H1 (cell line): ENCODE measurements around the gene PIMREG. TPM values are rescaled to one million over a fixed set of nuclear protein-coding genes. Genes with fewer than 3 reads are reported as not detected.

Experiments used
- SIN3A ChIP-seq, 2 experiments: IDR thresholded peaks in 1 of 2; conservative IDR thresholded peaks in 1 of 2; 2 replicates each; pipeline ENCODE4 v1.6.1; 2011 to 2012; ENCODE audit warnings: low read length in 2 of 2, improper control_type of control experiment in 1 of 2, low read depth in 1 of 2, mild to moderate bottlenecking in 1 of 2
- polyA plus RNA-seq, 7 experiments: library from polyadenylated mRNA; depleted of rRNA in 3 of 7; stranded (reverse) in 5 of 7; unstranded in 2 of 7; fragments of >200 nt in 5 of 7; fragments of 200-250 nt in 2 of 7; gene quantifications; 1 replicate in 5 of 7; 2 replicates in 1 of 7; 4 replicates in 1 of 7; pipeline versions ENCODE4 v1.2.1 to v1.2.3, GENCODE V29; 2011 to 2013; ENCODE audit warnings: missing spikeins in 2 of 7, mixed read lengths in 2 of 7
- total RNA-seq: library from RNA; stranded (reverse); fragmentation: NEBNext Ultra II Directional; extraction: Animal tissue kit (Norgen Biotek cat#: 25700); gene quantifications from 2 replicates; pipeline ENCODE4 v1.2.1, GENCODE V29; 2021

Gene PIMREG
- total and polyA plus RNA-seq, 2 of the 8 experiments (the other 6 are each of a cell fraction or from before 2014, with no cell fraction given): 133 to 148 TPM

DNA sequence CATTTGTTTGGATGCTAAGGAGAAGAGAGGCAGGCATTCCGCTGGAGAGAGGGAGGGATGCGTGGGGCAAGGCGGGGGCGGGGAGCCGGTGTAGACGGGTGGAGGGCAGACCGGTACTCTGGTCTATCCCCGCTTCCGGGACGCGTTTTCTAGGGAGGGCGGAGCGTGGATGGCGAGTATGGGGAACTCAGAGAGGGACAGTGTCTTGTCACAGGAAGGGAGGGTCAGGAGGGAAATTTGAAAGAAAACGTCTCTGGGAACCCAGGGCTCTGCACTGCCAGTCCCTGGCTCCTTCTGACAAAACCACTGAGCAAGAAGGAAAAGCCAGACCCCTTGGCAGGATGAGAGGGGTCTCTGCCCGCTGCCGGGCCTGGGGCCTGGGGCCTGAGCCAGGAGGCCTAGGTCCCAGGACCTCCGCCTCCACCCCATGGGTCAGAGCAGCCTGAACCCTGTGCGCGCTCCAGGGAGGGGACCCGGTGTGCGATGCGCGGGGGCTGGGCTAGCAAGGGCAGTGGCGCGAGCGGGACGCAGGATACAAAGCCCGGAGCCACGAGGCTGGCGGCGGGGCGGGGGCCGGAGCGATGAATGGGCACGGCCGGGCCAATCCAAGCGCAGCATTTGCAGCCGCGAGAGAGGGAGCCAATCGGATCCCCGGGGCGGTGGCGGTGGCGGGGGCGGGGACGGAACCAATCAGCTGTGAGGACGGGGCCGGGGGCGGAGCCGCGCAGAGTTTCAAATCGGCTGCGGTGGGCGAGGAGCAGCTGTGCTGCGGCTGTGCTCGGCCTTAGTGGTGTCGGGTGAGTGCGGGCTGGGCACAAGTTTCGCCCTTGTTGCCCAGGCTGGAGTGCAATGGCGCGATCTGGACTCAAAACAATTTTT, at the start of gene PIMREG (continued):
- TF ChIP-seq SIN3A (conservative IDR thresholded peaks at IDR 0.05 in 1 of 2, IDR thresholded peaks at IDR 0.05 in 1 of 2; ENCODE audit: low read depth in 1 of 2, low read length in 2 of 2): peak; percentile 66 to 89; a peak in 2 of 4 replicates
